T-helper 2 cell (primary cell): Measurements from ENCODE around the gene TMPRSS11E.
A peak's percentile ranks its signal among the peaks of the same experiment; 100 is the strongest.
"Not testable (repeated sequence)": the region's sequence is repeated elsewhere in the genome, so short reads cannot be mapped to it uniquely, and the experiment has no call there.

Experiments used
- DNase-seq, 5 experiments: peaks; one replicate each; pipeline versions ENCODE4 v3.0.0 to v3.0.0-alpha.2; 2012 to 2022
- total RNA-seq, 2 donors: gene quantifications; one replicate each; lab custom pipeline; 2026; lab: John Stamatoyannopoulos, UW

TMPRSS11E gene, protein sequence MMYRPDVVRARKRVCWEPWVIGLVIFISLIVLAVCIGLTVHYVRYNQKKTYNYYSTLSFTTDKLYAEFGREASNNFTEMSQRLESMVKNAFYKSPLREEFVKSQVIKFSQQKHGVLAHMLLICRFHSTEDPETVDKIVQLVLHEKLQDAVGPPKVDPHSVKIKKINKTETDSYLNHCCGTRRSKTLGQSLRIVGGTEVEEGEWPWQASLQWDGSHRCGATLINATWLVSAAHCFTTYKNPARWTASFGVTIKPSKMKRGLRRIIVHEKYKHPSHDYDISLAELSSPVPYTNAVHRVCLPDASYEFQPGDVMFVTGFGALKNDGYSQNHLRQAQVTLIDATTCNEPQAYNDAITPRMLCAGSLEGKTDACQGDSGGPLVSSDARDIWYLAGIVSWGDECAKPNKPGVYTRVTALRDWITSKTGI
- 0 to 0.31 reads per million in 2 donors for total RNA-seq

DNA sequence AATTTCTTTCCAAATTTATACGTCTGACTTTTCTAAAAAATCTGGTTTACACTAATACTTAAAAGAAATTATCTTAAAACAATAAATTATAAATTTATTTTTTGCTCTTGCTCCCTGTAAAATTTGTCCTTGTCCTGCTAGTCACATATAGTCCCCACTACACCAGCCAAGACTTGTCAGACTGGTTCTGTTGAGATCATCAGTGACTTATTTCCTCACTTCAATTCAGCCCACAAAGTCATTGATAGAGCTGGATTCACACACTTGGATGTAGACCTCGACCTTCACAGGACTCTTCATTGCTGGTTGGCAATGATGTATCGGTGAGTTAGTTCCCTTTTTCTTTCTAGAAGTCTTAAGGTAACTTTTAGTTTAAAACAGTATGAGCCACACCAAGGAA, at the start of gene TMPRSS11E:
TSS of gene TMPRSS11E (plus strand) at position 263 of the 400 bp plus-strand sequence. CDS start at position 313, 50 bp downstream.
- DNase-seq, result no peak

DNA sequence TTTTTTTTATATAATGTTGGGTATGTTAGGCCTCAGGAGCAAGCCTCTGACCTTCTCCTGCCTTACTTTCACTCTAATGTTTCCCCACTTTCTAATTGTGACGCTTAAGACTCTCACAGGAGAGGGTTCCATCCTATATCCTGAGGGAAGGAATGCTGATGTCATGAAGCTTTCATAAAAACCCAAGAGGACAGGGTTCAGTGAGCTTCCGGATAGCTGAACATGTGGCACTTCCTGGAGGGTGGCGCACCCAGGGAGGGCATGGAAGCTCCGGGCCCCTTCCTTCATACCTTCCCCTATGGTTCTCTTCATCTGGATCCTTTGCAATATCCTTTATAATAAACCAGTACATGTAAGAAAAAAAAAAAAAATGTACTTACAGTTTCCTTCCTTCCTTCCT, 48.0 kb upstream of the TMPRSS11E start:
- no peak for DNase-seq

DNA sequence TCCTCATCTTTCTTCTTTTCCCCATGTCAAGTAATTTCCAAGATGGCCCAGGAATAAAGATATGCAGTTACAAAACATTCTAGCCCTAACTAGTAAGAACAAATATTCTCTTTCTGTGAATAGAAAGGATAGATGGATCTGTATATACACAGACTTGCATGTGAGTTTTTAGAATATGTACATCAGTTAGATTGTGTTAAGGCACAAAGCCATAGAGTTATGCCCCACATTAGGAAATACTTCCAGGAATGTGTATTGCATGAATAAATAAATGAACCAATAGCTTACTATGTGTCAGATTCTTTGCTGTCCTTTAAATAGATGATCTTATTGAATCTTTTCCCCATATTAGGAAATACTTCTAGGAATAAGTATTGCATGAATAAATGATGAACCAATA, 46.0 kb upstream of the TMPRSS11E start:
- no peak for DNase-seq

DNA sequence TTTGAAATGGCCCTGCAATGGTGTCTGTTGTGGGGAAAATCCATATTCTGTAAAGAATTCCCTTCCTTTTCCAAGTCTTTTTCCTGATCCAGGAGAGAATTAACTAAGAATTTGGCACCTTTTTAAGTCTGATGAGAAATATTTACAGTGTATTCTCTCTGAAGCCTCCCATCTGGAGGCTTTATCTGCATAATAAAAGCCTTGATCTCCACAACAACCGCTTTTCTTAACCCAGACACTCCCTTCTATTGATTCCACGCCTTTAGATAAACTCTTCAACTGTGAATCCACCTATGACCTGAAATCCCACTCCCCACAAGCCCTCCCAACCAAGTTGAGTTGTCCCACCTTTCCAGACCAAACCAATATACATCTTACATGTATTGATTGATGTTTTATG, 43.1 kb upstream of the TMPRSS11E start:
- DNase-seq, result no peak

DNA sequence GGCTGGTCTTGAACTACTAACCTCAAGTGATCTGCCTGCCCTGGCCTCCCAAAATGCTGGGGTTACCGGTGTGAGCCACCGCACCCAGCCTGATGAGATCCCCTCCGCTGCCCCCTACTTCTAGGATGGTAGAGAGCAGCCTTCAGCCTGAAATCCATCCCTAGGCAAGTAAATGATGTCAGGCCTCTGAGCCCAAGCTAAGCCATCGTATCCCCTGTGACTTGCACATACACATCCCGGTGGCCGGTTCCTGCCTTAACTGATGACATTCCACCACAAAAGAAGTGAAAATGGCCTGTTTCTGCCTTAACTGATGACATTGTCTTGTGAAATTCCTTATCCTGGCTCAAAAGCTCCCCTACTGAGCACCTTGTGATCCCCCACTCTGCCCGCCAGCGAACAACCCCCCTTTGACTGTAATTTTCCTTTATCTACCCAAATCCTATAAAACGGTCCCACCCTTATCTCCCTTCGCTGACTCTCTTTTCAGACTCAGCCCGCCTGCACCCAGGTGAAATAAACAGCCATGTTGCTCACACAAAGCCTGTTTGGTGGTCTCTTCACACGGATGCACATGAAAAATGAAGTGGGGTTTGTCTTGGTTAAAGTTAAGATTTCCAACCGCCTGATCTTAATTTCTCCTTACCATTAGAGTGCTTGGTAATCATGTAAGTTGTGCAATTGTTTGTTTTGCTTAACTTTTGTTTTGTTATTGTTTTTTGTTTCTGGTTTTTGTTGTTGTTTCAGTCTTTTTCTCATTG, 41.4 kb upstream of the TMPRSS11E start:
- not testable (repeated sequence) for DNase-seq

DNA sequence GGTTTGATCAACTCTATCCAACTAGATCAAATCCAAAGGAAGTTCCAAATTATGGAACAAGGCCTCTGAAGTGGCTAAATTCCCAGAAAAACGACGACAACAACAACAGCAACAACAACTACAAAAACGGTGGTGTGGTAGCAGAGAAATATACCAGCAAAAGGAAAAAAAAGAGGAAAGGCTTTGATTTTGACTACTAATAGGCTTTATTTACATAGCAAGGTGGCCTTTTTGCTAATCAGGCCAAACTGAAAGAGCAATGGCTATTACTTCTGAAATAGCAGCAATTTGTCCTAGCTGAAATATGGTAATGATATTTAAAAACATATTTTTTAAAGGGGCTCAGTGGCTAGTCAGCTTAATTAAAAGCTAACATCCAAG, 40.8 kb upstream of the TMPRSS11E start:
- DNase-seq, result no peak

DNA sequence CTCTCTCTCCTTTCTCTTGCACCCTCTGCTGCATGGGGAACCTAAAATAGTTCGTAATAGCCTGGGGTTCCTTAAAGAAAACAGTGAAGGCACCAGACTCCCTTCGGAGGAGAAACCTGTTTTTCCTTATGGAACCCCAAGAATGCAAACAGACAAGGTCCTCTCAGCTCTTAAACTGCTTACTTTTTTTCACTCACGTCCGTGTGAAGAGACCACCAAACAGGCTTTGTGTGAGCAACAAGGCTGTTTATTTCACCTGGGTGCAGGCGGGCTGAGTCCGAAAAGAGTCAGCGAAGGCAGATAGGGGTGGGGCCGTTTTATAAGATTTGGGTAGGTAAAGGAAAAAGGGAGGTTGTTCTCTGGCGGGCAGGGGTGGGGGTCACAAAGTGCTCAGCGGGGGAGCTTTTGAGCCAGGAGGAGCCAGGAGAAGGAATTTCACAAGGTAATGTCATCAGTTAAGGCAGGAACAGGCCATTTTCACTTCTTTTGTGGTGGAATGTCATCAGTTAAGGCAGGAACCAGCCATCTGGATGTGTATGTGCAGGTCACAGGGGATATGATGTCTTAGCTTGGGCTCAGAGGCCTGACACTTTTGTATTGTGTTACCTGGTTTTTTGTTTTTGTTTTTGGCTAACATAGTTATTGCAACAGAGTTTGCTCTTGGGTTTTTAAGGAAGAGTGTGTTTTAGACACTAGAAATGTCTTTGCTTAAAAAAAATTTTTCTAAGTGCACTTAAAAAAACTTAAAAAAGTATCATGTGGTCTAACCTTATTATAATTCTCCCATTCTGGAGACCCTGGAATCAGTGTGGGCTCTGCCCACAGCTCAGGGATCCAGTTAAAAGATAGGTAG, 40.0 kb upstream of the TMPRSS11E start:
- not testable (repeated sequence) for DNase-seq

DNA sequence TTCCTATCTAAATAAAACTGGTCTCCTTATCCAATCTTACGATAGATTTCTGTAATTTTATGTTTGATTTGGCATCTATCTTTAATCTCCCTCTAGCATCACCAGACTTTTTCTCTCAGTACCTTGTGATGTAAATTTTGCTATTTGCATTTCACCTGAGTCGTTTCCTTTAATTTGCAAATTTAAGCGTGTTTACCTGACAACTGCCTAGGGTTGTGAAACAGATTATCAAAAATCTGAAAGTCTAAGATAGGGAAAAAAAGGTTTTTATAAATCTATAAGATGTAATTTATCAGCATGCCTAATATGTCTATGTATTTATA, 39.4 kb upstream of the TMPRSS11E start:
- no peak for DNase-seq

DNA sequence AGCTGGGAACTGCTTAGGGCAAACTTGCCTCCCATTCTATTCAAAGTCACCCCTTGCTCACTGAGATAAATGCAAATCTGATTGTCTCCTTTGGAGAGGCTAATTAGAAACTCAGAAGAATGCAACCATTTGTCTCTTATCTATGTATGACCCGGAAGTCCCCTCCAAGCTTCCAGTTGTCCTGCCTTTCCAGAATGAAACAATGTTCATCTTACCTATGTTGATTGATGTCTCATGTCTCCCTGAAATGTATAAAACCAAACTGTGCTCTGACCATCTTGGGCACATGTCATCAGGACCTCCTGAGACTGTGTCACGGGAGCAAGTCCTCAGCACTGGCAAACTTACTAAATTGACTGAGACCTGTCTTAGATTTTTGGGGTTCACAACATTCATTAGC, 37.1 kb upstream of the TMPRSS11E start:
- no peak for DNase-seq

DNA sequence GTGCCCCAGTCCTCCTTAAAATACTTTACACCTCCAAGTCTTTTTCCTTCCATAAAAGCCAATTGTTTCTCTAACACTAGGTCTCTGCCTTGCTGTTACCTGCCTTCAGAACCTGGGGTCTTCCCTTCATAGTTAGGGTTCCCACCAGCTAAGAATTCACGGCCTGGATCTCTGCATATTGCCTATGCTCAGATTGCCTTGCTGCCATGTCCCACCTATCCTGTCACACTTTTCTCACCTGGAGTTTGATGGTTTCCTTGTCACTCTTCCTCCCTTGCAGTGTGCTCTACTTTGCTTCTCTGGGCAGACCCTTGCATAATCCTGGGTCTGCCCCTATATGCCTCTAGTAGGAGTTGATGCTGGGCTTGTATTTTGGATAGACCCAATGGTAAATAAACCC, 36.6 kb upstream of the TMPRSS11E start:
- no peak for DNase-seq

DNA sequence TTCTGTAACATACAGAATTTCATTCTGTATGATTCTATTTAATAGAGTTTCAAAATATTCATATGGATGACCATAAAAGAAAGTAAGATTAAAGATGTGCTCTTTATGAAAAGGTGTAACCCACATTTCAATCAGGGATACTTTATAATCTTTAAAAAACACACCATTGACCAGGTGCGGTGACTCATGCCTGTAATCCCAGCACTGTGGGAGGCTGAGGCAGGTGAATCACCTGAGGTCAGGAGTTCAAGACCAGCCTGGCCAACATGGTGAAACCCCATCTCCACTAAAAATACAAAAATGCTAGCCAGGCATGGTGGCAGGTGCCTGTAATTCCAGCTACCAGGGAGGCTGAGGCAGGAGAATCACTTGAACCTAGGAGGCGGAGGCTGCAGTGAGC, 35.2 kb upstream of the TMPRSS11E start:
- not testable (repeated sequence) for DNase-seq

DNA sequence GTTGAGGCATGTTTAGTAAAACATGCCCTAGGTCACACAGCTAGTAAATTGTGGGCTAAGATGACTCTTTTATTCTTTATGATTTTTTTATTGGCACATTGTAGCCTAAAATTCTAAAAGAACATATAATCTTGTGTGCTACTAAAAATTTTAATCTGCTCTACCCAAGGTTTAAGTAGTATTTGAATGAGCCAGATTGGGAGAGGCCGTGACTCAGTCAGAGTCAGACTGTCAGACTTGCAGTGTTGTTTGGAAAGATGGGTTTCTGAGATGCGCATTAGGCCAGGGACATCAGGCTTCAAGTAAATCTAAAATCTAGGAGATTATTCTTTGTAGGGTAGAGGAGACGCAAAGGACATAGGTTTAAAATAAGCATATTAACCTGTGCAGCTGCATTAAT, 30.7 kb upstream of the TMPRSS11E start:
- no peak for DNase-seq

DNA sequence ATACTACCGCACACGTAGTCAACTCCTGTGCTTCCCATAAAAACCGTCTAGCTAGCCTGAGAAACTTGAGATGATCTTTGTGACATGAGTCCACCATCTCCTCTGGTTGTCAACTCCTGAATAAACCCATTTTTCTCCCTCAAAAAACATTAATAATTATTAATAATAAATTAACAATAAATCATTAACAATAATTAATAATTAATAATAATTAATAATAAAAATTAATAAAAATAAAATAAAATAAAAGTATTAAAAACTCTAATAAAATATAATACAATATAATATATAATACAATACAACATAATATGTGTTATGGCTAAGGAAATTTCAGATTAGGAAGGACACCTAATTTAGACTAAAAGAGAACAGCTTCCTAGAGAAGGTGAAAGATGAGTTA, 20.7 kb upstream of the TMPRSS11E start:
- DNase-seq, result no peak

DNA sequence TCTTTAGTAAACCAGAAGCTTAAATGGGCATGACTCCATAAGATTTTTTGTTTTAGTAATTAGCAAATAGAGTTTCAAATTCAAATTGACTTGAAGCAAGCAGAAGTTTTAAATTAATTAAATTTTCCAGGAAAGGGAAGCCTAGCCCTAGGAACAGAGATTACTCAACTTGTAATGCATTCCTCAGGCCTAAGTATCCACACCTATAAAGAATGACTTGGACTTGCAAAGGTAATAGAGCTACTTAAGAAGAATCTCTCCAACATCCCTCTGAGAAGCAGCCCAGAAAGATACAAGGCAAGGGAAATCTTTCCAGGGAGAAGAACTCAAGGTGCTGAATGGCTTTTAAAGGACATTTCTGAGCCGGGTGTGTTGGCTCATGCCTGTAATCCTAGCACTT, 16.9 kb upstream of the TMPRSS11E start:
- DNase-seq, result no peak

DNA sequence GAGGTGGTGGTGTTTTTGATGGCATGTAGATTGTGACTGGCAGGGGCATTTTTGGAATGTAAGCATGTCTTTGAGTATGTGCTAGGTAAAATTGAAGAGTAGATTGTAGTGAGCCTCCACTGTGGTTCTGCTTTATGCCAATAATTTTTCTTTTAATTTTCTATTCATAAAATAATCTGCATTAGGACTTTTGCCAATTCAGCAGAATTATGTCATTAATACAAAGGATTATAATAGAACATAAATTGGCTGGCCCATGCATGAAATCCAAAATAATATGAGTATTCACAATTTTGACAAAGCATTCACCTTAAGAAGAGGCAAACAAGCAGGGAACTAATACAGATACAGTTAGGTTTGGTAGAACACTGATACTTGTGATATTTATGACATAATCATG, 14.9 kb upstream of the TMPRSS11E start:
- DNase-seq, result no peak

DNA sequence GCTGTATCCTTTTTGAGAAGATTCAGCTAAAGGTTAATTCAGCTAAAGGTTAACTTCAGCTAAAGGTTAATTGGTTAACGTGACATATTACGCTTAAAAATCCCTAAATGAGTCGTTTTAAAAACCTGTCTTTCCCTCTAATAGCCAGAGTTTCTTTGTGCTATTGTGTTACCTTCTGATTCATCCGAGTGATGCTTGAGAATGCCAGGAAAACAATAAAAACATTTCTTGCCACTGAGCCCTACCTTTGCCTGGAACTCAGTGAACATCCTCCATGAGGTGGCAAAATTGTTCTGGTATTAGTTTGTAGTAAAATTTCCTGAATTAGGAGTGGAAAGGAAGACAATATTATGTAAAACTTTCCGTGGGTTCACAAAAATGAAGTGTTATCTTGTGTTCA, 13.7 kb upstream of the TMPRSS11E start:
- no peak for DNase-seq

DNA sequence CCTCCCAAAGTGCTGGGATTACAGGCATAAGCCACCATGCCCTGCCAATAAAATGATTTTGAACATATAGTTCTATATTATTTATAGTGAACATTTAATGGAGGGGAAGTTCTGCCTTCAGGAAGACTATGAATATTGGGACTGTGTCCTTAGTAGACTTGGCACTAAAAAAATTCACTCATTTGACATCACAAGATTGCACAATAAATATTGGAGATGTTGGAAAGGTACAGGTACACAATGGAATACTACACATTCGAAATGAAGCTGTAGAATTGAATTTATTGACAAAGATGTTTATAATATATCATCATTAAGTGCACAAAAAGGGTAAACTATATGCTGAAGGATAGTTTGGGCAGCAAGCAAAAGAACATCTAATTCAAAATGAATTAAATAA, 13.0 kb upstream of the TMPRSS11E start:
- no peak for DNase-seq

DNA sequence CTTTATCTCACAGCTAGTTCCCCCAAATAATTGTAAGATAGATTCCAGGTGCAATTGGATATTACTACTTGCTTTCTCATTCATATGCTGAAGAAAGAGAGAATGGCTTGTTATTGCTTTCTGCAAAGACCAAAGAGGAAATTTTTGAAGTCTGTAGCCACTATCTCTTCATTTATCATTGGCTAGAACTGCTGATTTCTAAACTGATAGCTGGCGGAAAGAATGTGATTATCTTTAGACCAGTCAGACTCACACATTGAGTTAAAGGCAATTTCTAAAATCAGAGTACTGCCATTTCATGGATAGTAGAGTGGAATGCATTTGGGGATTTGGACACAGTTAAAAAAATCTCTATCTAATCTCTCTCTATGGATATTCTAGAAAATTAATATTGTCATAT, 12.4 kb upstream of the TMPRSS11E start:
- DNase-seq, result peak in 1 of 5 experiments; percentile 58

DNA sequence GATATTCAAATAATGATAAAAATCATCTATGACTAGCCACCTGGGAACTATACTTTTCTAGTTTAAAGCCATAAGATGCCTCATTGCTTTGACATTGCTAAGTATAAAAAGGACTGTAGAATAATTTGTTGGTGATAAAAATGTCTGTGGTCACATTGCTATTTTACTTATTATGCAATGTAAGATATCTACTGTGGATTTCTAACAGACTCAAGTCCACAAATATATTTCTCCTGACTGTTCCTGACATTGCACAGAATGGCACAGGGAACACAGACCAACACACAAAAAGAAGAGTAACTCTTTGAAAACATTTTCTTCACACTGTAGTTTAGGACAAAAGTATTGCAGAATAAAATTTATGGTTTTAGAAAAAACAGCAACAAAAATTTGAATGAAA, 2.2 kb upstream of the TMPRSS11E start:
- DNase-seq, result no peak

DNA sequence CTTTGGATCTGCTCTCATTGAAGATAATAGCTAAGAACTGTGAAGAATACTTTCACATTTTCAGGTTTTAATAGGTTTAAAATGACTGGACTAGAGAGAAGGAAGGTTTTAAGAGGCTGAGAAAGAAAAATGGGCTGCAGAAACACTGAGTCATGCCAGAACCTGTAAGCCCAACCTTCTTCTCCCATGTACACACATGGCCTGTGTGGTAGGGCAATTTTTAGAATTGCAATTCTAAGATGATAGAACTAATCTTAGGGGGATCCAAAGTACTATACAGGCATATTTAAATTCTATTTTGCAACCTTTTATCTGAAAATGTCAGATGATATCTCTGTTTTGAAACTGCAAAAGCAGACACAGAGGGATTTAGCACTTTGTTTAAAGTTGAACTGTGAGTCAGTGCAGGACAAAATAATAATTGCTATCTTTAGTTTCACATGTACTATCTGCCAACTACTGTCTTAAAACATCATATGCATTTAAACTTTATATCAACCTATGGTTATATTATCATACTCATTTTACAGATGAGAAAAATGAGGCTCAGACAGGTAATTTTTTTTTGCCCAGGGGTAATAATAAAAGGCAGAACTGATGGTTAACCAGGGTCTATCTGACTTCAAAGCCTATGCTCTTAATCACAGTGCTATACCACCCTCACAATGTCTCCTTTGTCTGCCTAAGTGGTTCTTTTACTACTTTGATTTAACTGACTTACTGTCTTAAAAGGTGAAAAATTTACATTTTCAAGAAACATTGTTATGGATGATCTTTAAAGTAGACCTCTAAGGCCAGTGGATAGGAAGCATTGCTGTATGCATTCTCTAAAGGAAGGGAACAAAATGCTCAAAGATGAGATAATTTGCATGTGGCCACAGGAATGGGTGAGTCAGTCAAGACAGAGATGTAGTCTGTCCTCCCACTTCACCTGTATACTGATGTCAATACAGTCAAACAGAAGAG, 4.3 kb downstream of the TMPRSS11E start:
- no peak for DNase-seq

DNA sequence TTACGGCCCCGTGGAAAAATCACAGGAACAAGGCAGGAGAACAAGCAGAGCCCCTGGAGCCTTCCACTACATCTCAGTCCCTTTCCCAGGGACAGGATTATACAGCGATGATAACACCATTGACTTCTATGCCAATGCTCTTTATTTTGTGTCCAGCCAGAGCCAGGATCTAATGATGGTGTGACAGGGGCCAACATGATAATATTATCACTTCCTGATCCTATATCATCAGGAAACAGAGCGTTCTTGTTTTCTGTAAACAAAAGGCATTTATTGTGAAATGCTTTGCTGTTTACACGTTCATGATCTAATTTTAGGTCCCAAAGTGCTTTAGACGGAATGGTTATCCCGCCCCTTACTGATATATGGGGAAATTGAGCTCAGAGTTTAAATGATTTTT, 12.8 kb downstream of the TMPRSS11E start:
- no peak for DNase-seq

DNA sequence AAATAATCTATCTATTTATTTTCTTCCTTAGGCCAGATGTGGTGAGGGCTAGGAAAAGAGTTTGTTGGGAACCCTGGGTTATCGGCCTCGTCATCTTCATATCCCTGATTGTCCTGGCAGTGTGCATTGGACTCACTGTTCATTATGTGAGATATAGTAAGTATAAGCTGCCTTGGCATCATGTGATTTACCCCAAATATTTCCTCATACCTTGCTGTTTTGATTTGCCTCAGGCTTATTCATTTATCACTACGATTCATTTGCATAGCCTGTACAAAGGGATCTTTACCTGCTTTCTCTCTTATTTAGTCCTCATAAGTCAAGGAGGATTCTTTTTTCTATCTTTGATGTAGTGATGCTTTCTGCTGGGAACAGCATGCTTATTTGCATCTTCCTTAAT, 14.5 kb downstream of the TMPRSS11E start:
- no peak for DNase-seq
